Measurements from ENCODE around the gene LRMDA. TPM values are rescaled to one million over a fixed set of nuclear protein-coding genes. Genes with fewer than 3 reads are reported as not detected.

The LRMDA gene
- total RNA-seq, 1 experiment from 2014 or later, result 4.8 TPM

GRCh38 chr10:75556320-75556719 is 124.9 kb downstream of the LRMDA start:
- no peak overlapping the region for H3K4me3 ChIP-seq (replicated peaks in 1 of 2; ENCODE audit: low read depth in 1 of 2, low read length in 2 of 2)
- no peak overlapping the region for H3K4me2 ChIP-seq (ENCODE audit: low read length)
- no TSS peak for BruUV-seq (replicated peaks)
- DNase-seq (ENCODE audit: low read depth, low spot score) (no peak), ATAC-seq (no peak)
- no peak overlapping the region for H3K27ac ChIP-seq (ENCODE audit: low read depth, low read length)
- H3K27me3 ChIP-seq (ENCODE audit: insufficient read depth, low read length), result no peaks in the 10 kb centered on the region
- H3K4me1 ChIP-seq (ENCODE audit: control insufficient read depth in 1 of 2, insufficient read depth in 2 of 2, low read length in 2 of 2), result no peaks in the 10 kb centered on the region
- CTCF ChIA-PET, result no interaction called here
- TF ChIP-seq ZNF274 (IDR thresholded peaks at IDR 0.05; ENCODE audit: low read depth, low read length) (no peak), POLR2A (IDR thresholded peaks at IDR 0.05; ENCODE audit: borderline replicate concordance, extremely low read depth, insufficient read depth, insufficient read length) (no peak), CBX3 (IDR thresholded peaks at IDR 0.05; ENCODE audit: low read depth) (no peak), SRF (IDR thresholded peaks at IDR 0.05; ENCODE audit: low read depth) (no peak), CEBPB (IDR thresholded peaks at IDR 0.05; ENCODE audit: low read depth) (no peak), RAD21 (IDR thresholded peaks at IDR 0.05; ENCODE audit: low read depth) (no peak)
- intact Hi-C loops (cut with micrococcal nuclease), result no loop called here
- H3K79me2 ChIP-seq (ENCODE audit: insufficient read depth, low read length), result no peaks in the 10 kb centered on the region
- POLR2A ChIA-PET, result no interaction called here
- no peaks in the 10 kb centered on the region for H4K20me1 ChIP-seq (ENCODE audit: insufficient read depth)
- H3K9me2 ChIP-seq (ENCODE audit: insufficient read depth), result no peaks in the 10 kb centered on the region
- H3K9ac ChIP-seq (ENCODE audit: low read length), result no peak overlapping the region
- RAD21 ChIA-PET (ENCODE audit: low non-redundant PET in 1 of 2, low total read pairs in 2 of 2, uncharacterized antibody in 2 of 2, unreplicated experiment in 2 of 2), result no interaction called here
- H2AFZ ChIP-seq (ENCODE audit: low read depth, low read length, poor library complexity, severe bottlenecking), result no peak overlapping the region
- H3K36me3 ChIP-seq (ENCODE audit: control insufficient read depth in 1 of 2, insufficient read depth in 2 of 2, low read length in 2 of 2), result no peaks in the 10 kb centered on the region
- H3K9me3 ChIP-seq (ENCODE audit: control insufficient read depth in 1 of 2, insufficient read depth in 1 of 2, low read depth in 1 of 2, low read length in 2 of 2), result no peaks in the 10 kb centered on the region

DNA sequence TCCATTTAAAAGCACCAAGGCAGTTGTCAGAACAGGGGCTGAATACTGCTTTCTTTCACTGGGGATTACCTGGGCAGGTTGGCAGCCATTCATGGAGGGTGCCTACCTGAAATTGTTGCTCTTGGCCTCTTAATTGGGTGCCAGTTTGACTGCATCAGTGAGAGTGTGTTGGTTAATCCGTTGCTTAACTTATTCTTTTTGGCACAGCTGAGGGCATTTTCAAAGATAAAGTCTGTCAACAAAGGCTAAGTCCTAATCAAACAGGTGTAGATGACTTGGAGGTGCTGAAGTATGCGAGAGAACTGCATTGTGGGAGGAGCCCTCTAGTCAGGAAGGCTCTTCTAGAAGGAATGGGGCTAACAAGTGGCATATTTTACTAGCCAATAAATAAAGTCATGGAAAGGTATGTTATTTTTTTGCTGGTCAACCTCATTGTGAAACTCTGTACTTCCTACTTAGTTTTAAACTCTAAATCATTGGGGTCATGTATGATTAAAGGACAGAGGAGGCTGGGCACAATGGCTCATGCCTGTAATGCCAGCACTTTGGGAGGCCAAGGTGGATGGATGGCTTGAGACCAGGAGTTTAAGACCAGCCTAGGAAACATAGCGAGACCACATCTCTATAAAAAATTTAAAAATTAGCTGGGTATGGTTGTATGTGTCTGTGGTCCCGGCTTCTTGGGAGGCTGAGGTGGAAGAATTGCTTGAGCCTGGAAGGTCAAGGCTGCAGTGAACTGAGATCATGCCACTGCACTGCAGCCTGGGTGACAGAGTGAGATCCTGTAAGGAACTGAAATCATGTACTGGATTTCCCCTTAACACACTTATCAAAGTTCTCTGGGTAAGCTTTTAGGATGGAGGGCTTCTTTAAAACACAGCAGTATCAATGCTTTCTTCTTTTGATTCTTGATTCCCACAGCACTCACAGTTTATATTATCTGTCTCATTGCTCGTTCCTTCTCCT is 134.1 kb downstream of the LRMDA start:
- no peak overlapping the region for H2AFZ ChIP-seq (ENCODE audit: low read depth, low read length, poor library complexity, severe bottlenecking)
- H3K36me3 ChIP-seq (ENCODE audit: control insufficient read depth in 1 of 2, insufficient read depth in 2 of 2, low read length in 2 of 2), result no peaks in the 10 kb centered on the region
- BruUV-seq (replicated peaks), result no TSS peak
- H3K27ac ChIP-seq (ENCODE audit: low read depth, low read length), result no peak overlapping the region
- RAD21 ChIA-PET (ENCODE audit: low non-redundant PET in 1 of 2, low total read pairs in 2 of 2, uncharacterized antibody in 2 of 2, unreplicated experiment in 2 of 2), result no interaction called here
- H3K9me2 ChIP-seq (ENCODE audit: insufficient read depth), result no peaks in the 10 kb centered on the region; the same call in 1 of the 2 replicates
- no peak overlapping the region for H3K4me3 ChIP-seq (replicated peaks in 1 of 2; ENCODE audit: low read depth in 1 of 2, low read length in 2 of 2)
- POLR2A ChIA-PET, result no interaction called here
- H3K27me3 ChIP-seq (ENCODE audit: insufficient read depth, low read length), result no peaks in the 10 kb centered on the region
- intact Hi-C loops (cut with micrococcal nuclease), result no loop called here
- H4K20me1 ChIP-seq (ENCODE audit: insufficient read depth), result no peaks in the 10 kb centered on the region
- H3K4me2 ChIP-seq (ENCODE audit: low read length), result no peak overlapping the region
- H3K79me2 ChIP-seq (ENCODE audit: insufficient read depth, low read length), result no peaks in the 10 kb centered on the region
- CTCF ChIA-PET, result no interaction called here
- H3K9me3 ChIP-seq (ENCODE audit: control insufficient read depth in 1 of 2, insufficient read depth in 1 of 2, low read depth in 1 of 2, low read length in 2 of 2), result no peaks in the 10 kb centered on the region
- no peak overlapping the region for H3K9ac ChIP-seq (ENCODE audit: low read length)
- no peaks in the 10 kb centered on the region for H3K4me1 ChIP-seq (ENCODE audit: control insufficient read depth in 1 of 2, insufficient read depth in 2 of 2, low read length in 2 of 2)
- no peak for ATAC-seq
- DNase-seq (ENCODE audit: low read depth, low spot score), result no peak
- TF ChIP-seq CBX3 (IDR thresholded peaks at IDR 0.05; ENCODE audit: low read depth) (no peak), TCF7L2 (IDR thresholded peaks at IDR 0.05; ENCODE audit: borderline replicate concordance, extremely low read depth, insufficient read depth, insufficient read length) (no peak), ZFX (IDR thresholded peaks at IDR 0.05) (no peak), MAX (IDR thresholded peaks at IDR 0.05) (no peak), EGR1 (IDR thresholded peaks at IDR 0.05; ENCODE audit: low read depth) (no peak), ZNF274 (IDR thresholded peaks at IDR 0.05; ENCODE audit: low read depth, low read length) (no peak), JUND (IDR thresholded peaks at IDR 0.05) (no peak), EZH2phosphoT487 (IDR thresholded peaks at IDR 0.05; ENCODE audit: borderline replicate concordance) (no peak), YY1 (IDR thresholded peaks at IDR 0.05; ENCODE audit: extremely low read depth, insufficient replicate concordance, low read depth, low read length) (no peak)
- TF ChIP-seq, protein P1, sequence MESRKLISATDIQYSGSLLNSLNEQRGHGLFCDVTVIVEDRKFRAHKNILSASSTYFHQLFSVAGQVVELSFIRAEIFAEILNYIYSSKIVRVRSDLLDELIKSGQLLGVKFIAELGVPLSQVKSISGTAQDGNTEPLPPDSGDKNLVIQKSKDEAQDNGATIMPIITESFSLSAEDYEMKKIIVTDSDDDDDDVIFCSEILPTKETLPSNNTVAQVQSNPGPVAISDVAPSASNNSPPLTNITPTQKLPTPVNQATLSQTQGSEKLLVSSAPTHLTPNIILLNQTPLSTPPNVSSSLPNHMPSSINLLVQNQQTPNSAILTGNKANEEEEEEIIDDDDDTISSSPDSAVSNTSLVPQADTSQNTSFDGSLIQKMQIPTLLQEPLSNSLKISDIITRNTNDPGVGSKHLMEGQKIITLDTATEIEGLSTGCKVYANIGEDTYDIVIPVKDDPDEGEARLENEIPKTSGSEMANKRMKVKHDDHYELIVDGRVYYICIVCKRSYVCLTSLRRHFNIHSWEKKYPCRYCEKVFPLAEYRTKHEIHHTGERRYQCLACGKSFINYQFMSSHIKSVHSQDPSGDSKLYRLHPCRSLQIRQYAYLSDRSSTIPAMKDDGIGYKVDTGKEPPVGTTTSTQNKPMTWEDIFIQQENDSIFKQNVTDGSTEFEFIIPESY (IDR thresholded peaks at IDR 0.05; ENCODE audit: extremely low read depth, insufficient replicate concordance, low read length), result no peak

Measured in HCT116 (cell line).